ENCODE data around the gene VTA1.
A peak's percentile ranks its signal among the peaks of the same experiment; 100 is the strongest.
"Not testable (repeated sequence)": the region's sequence is repeated elsewhere in the genome, so short reads cannot be mapped to it uniquely, and the experiment has no call there.

The VTA1 gene

DNA sequence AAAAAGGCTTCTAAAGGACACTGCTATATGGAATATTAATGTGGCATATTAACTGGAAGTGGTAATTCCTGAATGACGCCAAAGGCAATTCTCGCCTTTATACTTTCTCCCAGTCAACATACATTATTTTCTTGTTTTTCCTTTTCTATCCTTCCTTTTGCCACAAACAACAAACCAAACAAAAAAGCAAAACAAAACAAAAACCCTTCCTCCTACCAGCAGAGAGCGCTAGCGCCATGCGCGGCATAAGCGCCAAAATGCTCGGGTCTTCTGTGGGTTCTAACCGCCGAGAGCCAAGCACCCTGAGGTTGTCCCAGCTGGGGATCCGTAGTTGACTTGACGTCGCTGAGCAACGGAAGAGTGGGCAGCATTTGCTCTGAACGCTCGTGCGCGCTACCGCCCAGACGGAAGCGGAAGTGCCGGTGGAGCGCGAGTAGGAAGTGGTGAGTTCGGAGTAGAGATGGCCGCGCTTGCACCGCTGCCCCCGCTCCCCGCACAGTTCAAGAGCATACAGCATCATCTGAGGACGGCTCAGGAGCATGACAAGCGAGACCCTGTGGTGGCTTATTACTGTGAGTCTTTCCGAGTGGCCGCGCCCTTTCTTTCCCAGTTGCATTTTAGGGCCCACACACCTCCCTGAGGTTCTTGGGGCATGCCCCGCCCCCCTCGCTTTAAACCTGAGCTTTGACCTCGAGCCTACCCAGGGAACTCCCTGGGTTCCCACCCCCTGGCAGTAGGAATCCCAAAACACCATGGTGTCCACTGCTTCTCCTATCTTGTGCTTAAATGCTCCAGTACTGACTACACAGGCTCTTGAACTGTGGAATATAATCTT, at the start of gene VTA1, which contains the start of gene NMBR:
Gene VTA1, plus strand, starts transcription at position 436 of the 835 bp plus-strand sequence. Its CDS starts 25 bp downstream, at position 461.
Gene NMBR, minus strand, starts transcription at position 295 of the 835 bp plus-strand sequence. CDS start 58,464 bp downstream, outside the sequence.
- TF ChIP-seq, protein P1, sequence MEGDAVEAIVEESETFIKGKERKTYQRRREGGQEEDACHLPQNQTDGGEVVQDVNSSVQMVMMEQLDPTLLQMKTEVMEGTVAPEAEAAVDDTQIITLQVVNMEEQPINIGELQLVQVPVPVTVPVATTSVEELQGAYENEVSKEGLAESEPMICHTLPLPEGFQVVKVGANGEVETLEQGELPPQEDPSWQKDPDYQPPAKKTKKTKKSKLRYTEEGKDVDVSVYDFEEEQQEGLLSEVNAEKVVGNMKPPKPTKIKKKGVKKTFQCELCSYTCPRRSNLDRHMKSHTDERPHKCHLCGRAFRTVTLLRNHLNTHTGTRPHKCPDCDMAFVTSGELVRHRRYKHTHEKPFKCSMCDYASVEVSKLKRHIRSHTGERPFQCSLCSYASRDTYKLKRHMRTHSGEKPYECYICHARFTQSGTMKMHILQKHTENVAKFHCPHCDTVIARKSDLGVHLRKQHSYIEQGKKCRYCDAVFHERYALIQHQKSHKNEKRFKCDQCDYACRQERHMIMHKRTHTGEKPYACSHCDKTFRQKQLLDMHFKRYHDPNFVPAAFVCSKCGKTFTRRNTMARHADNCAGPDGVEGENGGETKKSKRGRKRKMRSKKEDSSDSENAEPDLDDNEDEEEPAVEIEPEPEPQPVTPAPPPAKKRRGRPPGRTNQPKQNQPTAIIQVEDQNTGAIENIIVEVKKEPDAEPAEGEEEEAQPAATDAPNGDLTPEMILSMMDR (IDR thresholded peaks at IDR 0.05; ENCODE audit: insufficient read depth, low read length, poor library complexity, severe bottlenecking): peak; percentile 88
- DNase-seq (ENCODE audit: extremely low read depth, insufficient read length): peak; percentile 95
- Histone ChIP-seq H3K36me3 (ENCODE audit: control insufficient read depth, insufficient read depth, low read length) (no peaks in the 10 kb centered on the region), H3K27me3 (replicated peaks; ENCODE audit: control insufficient read depth, insufficient read depth, low read length) (no peaks in the 10 kb centered on the region), H3K4me3 (replicated peaks; ENCODE audit: low read depth, low read length) (peak within 1 kb of the TSS; percentile 72)

DNA sequence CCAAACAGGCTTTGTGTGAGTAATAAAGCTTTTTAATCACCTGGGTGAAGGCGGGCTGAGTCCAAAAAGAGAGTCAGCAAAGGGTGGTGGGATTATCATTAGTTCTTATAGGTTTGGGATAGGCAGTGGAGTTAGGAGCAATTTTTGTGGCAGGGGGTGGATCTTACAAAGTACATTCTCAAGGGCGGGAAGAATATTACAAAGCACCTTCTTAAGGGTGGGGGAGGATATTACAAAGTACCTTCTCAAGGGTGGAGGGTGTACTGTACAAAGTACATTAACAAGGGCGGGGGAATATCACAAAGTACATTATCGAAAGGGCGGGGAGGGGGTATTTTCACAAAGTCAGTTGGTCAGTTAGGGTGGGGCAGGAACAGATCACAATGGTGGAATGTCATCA, 42.2 kb upstream of the VTA1 start:
- DNase-seq (ENCODE audit: extremely low read depth, insufficient read length); H3K27me3 ChIP-seq (replicated peaks; ENCODE audit: control insufficient read depth, insufficient read depth, low read length); H3K4me3 ChIP-seq (replicated peaks; ENCODE audit: low read depth, low read length); H3K36me3 ChIP-seq (ENCODE audit: control insufficient read depth, insufficient read depth, low read length): not testable (repeated sequence)

DNA sequence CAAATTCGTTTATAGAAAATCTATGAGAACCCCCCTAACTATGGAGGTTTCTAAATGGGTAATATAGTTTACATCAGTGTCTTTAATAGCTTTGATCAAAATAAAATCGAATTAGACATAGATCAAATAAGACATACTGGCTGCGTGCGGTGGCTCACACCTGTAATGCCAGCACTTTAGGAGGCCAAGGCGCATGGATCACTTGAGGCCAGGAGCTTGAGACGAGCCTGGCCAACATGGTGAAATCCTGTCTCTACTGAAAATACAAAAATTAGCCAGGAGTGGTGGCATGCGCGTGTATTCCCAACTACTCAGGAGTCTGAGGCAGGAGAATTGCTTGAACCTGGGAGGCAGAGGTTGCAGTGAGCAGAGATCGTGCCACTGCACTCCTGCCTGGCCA, 36.2 kb upstream of the VTA1 start:
- H3K27me3 ChIP-seq (replicated peaks; ENCODE audit: control insufficient read depth, insufficient read depth, low read length); DNase-seq (ENCODE audit: extremely low read depth, insufficient read length); H3K4me3 ChIP-seq (replicated peaks; ENCODE audit: low read depth, low read length); H3K36me3 ChIP-seq (ENCODE audit: control insufficient read depth, insufficient read depth, low read length): not testable (repeated sequence)

GRCh38 chr6:142112451-142113061, 34.5 kb upstream of the VTA1 start:
- no peaks in the 10 kb centered on the region for H3K27me3 ChIP-seq (replicated peaks; ENCODE audit: control insufficient read depth, insufficient read depth, low read length)
- DNase-seq (ENCODE audit: extremely low read depth, insufficient read length): no peak
- TF ChIP-seq, protein P1 (IDR thresholded peaks at IDR 0.05; ENCODE audit: insufficient read depth, low read length, poor library complexity, severe bottlenecking): peak; percentile 73
- H3K36me3 ChIP-seq (ENCODE audit: control insufficient read depth, insufficient read depth, low read length): no peaks in the 10 kb centered on the region
- no peak overlapping the region for H3K4me3 ChIP-seq (replicated peaks; ENCODE audit: low read depth, low read length)

- H3K36me3 ChIP-seq (ENCODE audit: control insufficient read depth, insufficient read depth, low read length): no peaks in the 10 kb centered on the region
- DNase-seq (ENCODE audit: extremely low read depth, insufficient read length): no peak
- H3K4me3 ChIP-seq (replicated peaks; ENCODE audit: low read depth, low read length): no peak overlapping the region
- H3K27me3 ChIP-seq (replicated peaks; ENCODE audit: control insufficient read depth, insufficient read depth, low read length): no peaks in the 10 kb centered on the region
- TF ChIP-seq, protein P1 (IDR thresholded peaks at IDR 0.05; ENCODE audit: insufficient read depth, low read length, poor library complexity, severe bottlenecking): no peak
Observed at GRCh38 chr6:142117366-142117765, 29.7 kb upstream of the VTA1 start.

- no peaks in the 10 kb centered on the region for H3K36me3 ChIP-seq (ENCODE audit: control insufficient read depth, insufficient read depth, low read length)
- TF ChIP-seq, protein P1 (IDR thresholded peaks at IDR 0.05; ENCODE audit: insufficient read depth, low read length, poor library complexity, severe bottlenecking): no peak
- no peak for DNase-seq (ENCODE audit: extremely low read depth, insufficient read length)
- H3K4me3 ChIP-seq (replicated peaks; ENCODE audit: low read depth, low read length): no peak overlapping the region
- no peaks in the 10 kb centered on the region for H3K27me3 ChIP-seq (replicated peaks; ENCODE audit: control insufficient read depth, insufficient read depth, low read length)
Observed at GRCh38 chr6:142118328-142118727, 28.7 kb upstream of the VTA1 start.
